Endothelial cell of umbilical vein (primary cell): ENCODE results near the gene PLEKHB2. TPM values are rescaled to one million over a fixed set of nuclear protein-coding genes. Genes with fewer than 3 reads are reported as not detected.

Source experiments
- BruUV-seq: library from RNA; stranded (reverse); fragments of 400-500 nt; replicated peaks from 2 replicates; lab custom pipeline; 2021; lab: Mats Ljungman, UMichigan
- CTCF ChIA-PET: fragments of 300-600, 350-600 bp; sonication (Branson Sonifier 250); formaldehyde crosslinking; loops from one replicate; lab custom pipeline; 2021; ENCODE audit warnings: antibody characterized with exemption, inconsistent platforms; lab: Charles Lee
- POLR2A ChIA-PET: fragments of 300-600, 350-600 bp; sonication (Branson Sonifier 250); formaldehyde crosslinking; loops from one replicate; lab custom pipeline; 2021; ENCODE audit warnings: antibody characterized with exemption, inconsistent platforms; lab: Charles Lee
- DNase-seq: peaks from one replicate; pipeline ENCODE4 v3.0.0-alpha.2; 2011; ENCODE audit warnings: low read depth, low spot score
- FAIRE-seq: peaks from 2 replicates; lab custom pipeline; 2011; peaks lifted over from hg19 to GRCh38; lab: Jason Lieb, UNC
- H2AFZ ChIP-seq: 2 replicates; pipeline ENCODE4 v1.6.0; 2012; ENCODE audit warnings: low read depth, low read length, control low read depth, inconsistent platforms
- H3K27ac ChIP-seq: 2 replicates; pipeline ENCODE4 v1.5.1; 2011; ENCODE audit warnings: low read depth, mild to moderate bottlenecking, control low read depth, low read length, moderate library complexity; ENCODE audit not compliant: insufficient read depth
- H3K27me3 ChIP-seq, 2 experiments: 2 replicates each; pipeline versions ENCODE4 v1.6.0 to v1.6.1; 2011; ENCODE audit warnings: low read length in 2 of 2, mixed read lengths in 1 of 2; ENCODE audit not compliant: control insufficient read depth in 2 of 2, insufficient read depth in 2 of 2
- H3K36me3 ChIP-seq, 2 experiments: 2 replicates in 1 of 2; 3 replicates in 1 of 2; pipeline ENCODE4 v1.5.1; 2011; ENCODE audit warnings: low read length in 2 of 2, mild to moderate bottlenecking in 1 of 2, moderate library complexity in 1 of 2; ENCODE audit not compliant: control insufficient read depth in 2 of 2, insufficient read depth in 2 of 2; ENCODE audit errors: extremely low read depth in 1 of 2
- H3K4me1 ChIP-seq: 3 replicates; pipeline ENCODE4 v1.5.1; 2011; ENCODE audit warnings: mild to moderate bottlenecking, low read length; ENCODE audit not compliant: control insufficient read depth, insufficient read depth; ENCODE audit errors: extremely low read depth
- H3K4me2 ChIP-seq: 2 replicates; pipeline ENCODE4 v1.6.1; 2011; ENCODE audit warnings: low read length, control low read depth, mixed read lengths; ENCODE audit not compliant: insufficient read depth
- H3K4me3 ChIP-seq, 3 experiments: fragments of 200-600 bp in 1 of 3; sonication (generic), shearing (Covaris generic) in 1 of 3; replicated peaks in 1 of 3; 2 replicates each; pipeline ENCODE4 v1.5.1; 2011 to 2016; ENCODE audit warnings: control low read depth in 3 of 3, low read length in 3 of 3, mild to moderate bottlenecking in 2 of 3, inconsistent platforms in 1 of 3, low read depth in 1 of 3, moderate library complexity in 1 of 3; ENCODE audit not compliant: insufficient read depth in 1 of 3
- H3K79me2 ChIP-seq: 2 replicates; pipeline ENCODE4 v1.6.0; 2012; ENCODE audit warnings: low read length, inconsistent platforms; ENCODE audit not compliant: control insufficient read depth, insufficient read depth
- H3K9ac ChIP-seq: replicated peaks from 2 replicates; pipeline ENCODE3; 2011; ENCODE audit warnings: low read length, control low read depth; ENCODE audit not compliant: insufficient read depth; ENCODE audit errors: extremely low read depth
- H3K9me1 ChIP-seq: replicated peaks from 3 replicates; pipeline ENCODE4 v1.6.0; 2011; ENCODE audit warnings: mild to moderate bottlenecking, low read length; ENCODE audit not compliant: control insufficient read depth, insufficient read depth; ENCODE audit errors: extremely low read depth
- H3K9me3 ChIP-seq: replicated peaks from 2 replicates; pipeline ENCODE4 v1.5.1; 2012; ENCODE audit warnings: low read length, inconsistent platforms; ENCODE audit not compliant: control insufficient read depth, insufficient read depth
- H4K20me1 ChIP-seq: replicated peaks from 2 replicates; pipeline ENCODE3; 2011; ENCODE audit warnings: mild to moderate bottlenecking, low read length; ENCODE audit not compliant: control insufficient read depth, insufficient read depth; ENCODE audit errors: extremely low read depth
- EZH2 ChIP-seq: IDR thresholded peaks from 2 replicates; pipeline ENCODE4 v1.6.1; 2012; ENCODE audit warnings: borderline replicate concordance, low read depth, mild to moderate bottlenecking, moderate library complexity, low read length, inconsistent platforms; ENCODE audit not compliant: severe bottlenecking
- FOS ChIP-seq: IDR thresholded peaks from 2 replicates; pipeline ENCODE4 v1.6.1; 2011; ENCODE audit warnings: mild to moderate bottlenecking, low read length, moderate library complexity, borderline replicate concordance; ENCODE audit not compliant: insufficient read depth
- GATA2 ChIP-seq: IDR thresholded peaks from 2 replicates; pipeline ENCODE4 v1.7.0; 2011; ENCODE audit warnings: low read depth, mild to moderate bottlenecking, moderate library complexity, mixed read lengths, low read length; ENCODE audit not compliant: insufficient read length, insufficient read depth
- JUN ChIP-seq: IDR thresholded peaks from 2 replicates; pipeline ENCODE4 v1.6.1; 2011; ENCODE audit warnings: borderline replicate concordance, low read depth; ENCODE audit not compliant: insufficient read length, insufficient read depth
- MYC ChIP-seq: IDR thresholded peaks from one replicate; pipeline ENCODE4 v1.6.1; 2011; ENCODE audit warnings: mild to moderate bottlenecking, low read depth, low read length
- POLR2A ChIP-seq: IDR thresholded peaks from 2 replicates; pipeline ENCODE4 v1.6.1; 2012; ENCODE audit warnings: low read depth, mild to moderate bottlenecking, control low read depth, low read length
- POLR2AphosphoS5 ChIP-seq: IDR thresholded peaks from 2 replicates; pipeline ENCODE4 v1.6.1; 2012; ENCODE audit warnings: low read depth, mild to moderate bottlenecking, control low read depth, low read length, moderate library complexity; ENCODE audit not compliant: insufficient read depth
- dilution Hi-C: fragments of 300-500 bp; cut with MboI; formaldehyde crosslinking; loops from one replicate; pipeline ENCODE4 v1.15.0; 2019; ENCODE audit warnings: low sequenced_read_pairs; ENCODE audit not compliant: extremely low pct_ligation_motif_present
- intact Hi-C: fragments of 100-400 bp; cut with micrococcal nuclease; formaldehyde crosslinking; loops from one replicate; pipeline ENCODE4 v1.10.0; 2022
- polyA plus RNA-seq, 4 experiments: library from polyadenylated mRNA; depleted of rRNA in 3 of 4; stranded (reverse) in 3 of 4; unstranded in 1 of 4; fragments of >200 nt; gene quantifications; 2 replicates each; pipeline versions ENCODE4 v1.2.1 to v1.2.3, GENCODE V29; 2011 to 2012; ENCODE audit warnings: missing spikeins in 1 of 4
- total RNA-seq: library from RNA; stranded (reverse); gene quantifications from 2 replicates; pipeline ENCODE4 v1.2.3, GENCODE V29; 2021
- TF ChIP-seq, protein P1 (sequence below), 2 donors: IDR thresholded peaks; 1 replicate in 1 of 2; 2 replicates in 1 of 2; pipeline ENCODE4 v1.5.1; 2011; ENCODE audit warnings: low read length in 2 of 2, mild to moderate bottlenecking in 2 of 2, moderate library complexity in 2 of 2, control low read depth in 1 of 2, inconsistent platforms in 1 of 2, low read depth in 1 of 2; ENCODE audit not compliant: insufficient read depth in 1 of 2; ENCODE audit errors: extremely low read depth in 1 of 2
- TF ChIP-seq, protein P2 (sequence below): IDR thresholded peaks from 2 replicates; pipeline ENCODE4 v1.6.1; 2011; ENCODE audit not compliant: insufficient read depth, insufficient read length

Gene PLEKHB2
- total and polyA plus RNA-seq, 2 donors (not counting 3 experiments of a cell fraction or from before 2014, with no cell fraction given) = 56.5 to 56.8 TPM

- ChIA-PET CTCF (interaction anchor here (0.8 to 1.2 kb wide), 2 partner anchors 27 to 31 kb away, joined by 3 read pairs; no protein-coding TSS in a partner anchor), POLR2A (no interaction called here)
- no peak overlapping the region for H3K9ac ChIP-seq
- peaks cover 8% of the 10 kb centered on the region for H4K20me1 ChIP-seq
- dilution Hi-C loops = no loop called here
- no peaks in the 10 kb centered on the region for H3K9me3 ChIP-seq
- no peak overlapping the region for H3K4me2 ChIP-seq
- H3K36me3 ChIP-seq = peaks cover 0 to 5% of the 10 kb centered on the region in 2 experiments
- H3K9me1 ChIP-seq = no peaks in the 10 kb centered on the region
- DNase-seq = no peak
- no peaks in the 10 kb centered on the region for H3K27me3 ChIP-seq
- no TSS peak for BruUV-seq
- peaks cover 80% of the 10 kb centered on the region for H3K79me2 ChIP-seq
- no peak overlapping the region for H3K27ac ChIP-seq
- H2AFZ ChIP-seq = no peak overlapping the region
- no peak for FAIRE-seq
- no peak overlapping the region for H3K4me3 ChIP-seq
- TF ChIP-seq FOS (no peak), GATA2 (no peak), POLR2A (no peak), POLR2AphosphoS5 (no peak), EZH2 (no peak), JUN (no peak), MYC (no peak)
- TF ChIP-seq, protein P1, sequence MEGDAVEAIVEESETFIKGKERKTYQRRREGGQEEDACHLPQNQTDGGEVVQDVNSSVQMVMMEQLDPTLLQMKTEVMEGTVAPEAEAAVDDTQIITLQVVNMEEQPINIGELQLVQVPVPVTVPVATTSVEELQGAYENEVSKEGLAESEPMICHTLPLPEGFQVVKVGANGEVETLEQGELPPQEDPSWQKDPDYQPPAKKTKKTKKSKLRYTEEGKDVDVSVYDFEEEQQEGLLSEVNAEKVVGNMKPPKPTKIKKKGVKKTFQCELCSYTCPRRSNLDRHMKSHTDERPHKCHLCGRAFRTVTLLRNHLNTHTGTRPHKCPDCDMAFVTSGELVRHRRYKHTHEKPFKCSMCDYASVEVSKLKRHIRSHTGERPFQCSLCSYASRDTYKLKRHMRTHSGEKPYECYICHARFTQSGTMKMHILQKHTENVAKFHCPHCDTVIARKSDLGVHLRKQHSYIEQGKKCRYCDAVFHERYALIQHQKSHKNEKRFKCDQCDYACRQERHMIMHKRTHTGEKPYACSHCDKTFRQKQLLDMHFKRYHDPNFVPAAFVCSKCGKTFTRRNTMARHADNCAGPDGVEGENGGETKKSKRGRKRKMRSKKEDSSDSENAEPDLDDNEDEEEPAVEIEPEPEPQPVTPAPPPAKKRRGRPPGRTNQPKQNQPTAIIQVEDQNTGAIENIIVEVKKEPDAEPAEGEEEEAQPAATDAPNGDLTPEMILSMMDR (IDR thresholded peaks at IDR 0.05; ENCODE audit: extremely low read depth in 1 of 2, insufficient read depth in 1 of 2, low read depth in 1 of 2, low read length in 2 of 2) = no peak
- TF ChIP-seq, protein P2, sequence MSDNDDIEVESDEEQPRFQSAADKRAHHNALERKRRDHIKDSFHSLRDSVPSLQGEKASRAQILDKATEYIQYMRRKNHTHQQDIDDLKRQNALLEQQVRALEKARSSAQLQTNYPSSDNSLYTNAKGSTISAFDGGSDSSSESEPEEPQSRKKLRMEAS = no peak
- intact Hi-C loops = no loop called here
- peaks cover 4% of the 10 kb centered on the region for H3K4me1 ChIP-seq
Measured at GRCh38 chr2:131064589-131065512, 40.3 kb upstream of the PLEKHB2 start.
